Germinal center (tissue), 1 donor: ENCODE measurements around the gene OGG1.

ENCODE experiments used
- DNase-seq: peaks from one replicate; pipeline ENCODE4 v3.0.0; 2012; ENCODE audit warnings: mixed read lengths, low spot score

Gene OGG1

GRCh38 chr3:9786209-9786739 is 36.5 kb downstream of the OGG1 start:
- no peak for DNase-seq

DNA sequence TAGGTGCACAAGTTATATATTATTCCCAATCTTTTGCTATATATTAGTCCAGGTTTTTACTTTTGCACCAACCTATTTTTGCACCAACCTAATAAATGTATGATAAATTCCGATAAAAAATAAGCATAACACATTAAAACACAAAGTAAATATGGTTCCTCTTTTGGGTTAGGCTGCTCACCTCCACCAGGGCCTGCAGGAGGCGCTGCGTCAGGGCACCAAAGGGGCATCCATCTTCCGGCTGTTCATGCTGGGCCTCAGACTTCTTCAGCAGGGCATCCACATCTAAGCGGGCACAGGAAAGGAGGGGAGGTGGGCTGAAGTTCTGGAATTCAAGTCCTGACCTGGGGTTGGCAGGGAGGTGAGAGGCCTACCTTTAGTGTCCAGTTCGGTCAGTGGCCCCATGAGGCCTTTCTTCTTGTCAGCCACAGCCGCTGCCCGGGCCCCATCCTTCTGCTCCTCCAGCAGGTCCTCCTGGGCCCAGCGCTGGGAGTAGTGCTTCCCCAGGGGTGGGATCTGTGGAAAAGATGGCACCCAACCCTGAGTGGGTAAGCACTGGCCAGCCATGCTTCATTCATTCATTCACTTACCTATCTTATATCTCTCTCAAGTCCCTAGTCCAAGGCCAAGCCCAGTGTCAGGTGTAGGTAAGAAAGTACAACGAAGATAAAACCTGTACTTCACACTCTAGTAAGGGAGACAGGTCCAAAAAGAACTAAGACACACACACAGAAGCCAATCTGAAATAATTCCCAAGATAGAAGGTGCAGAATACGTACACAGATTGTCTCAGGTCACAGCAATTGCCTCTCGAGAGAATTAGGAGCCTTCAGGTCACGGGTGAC is 37.3 kb downstream of the OGG1 start:
- no peak for DNase-seq

DNA sequence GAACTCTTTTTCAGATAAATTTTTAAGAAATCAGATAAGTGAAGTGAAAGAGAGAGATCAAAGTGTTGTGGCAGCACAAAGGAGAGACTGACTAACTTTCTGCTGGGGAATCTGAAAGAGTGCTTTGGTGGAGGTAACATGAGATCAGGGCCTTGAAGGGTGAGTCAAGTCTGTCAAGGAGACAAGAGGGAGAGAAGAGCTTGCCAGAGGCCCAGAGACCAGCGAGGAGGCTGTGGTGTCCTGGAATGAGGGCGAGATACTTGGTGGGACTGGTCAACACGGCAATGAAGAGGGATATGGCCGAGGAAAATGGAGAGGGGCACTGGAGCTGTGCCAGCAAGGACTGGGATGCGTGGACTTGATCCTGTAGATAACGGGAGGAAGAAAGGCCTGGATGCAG is 38.0 kb downstream of the OGG1 start:
- DNase-seq = no peak

GRCh38 chr3:9791127-9791526 is 41.4 kb downstream of the OGG1 start:
- DNase-seq = no peak

GRCh38 chr3:9791790-9792404 is 42.1 kb downstream of the OGG1 start:
- DNase-seq = no peak

GRCh38 chr3:9792405-9793160 is 42.8 kb downstream of the OGG1 start, which contains the start of the genes ARPC4 and TADA3:
Gene ARPC4, plus strand, starts transcription at chr3:9793082. Its CDS starts 40 bp downstream, at chr3:9793122.
Gene TADA3, minus strand, starts transcription at chr3:9792473. Its CDS starts 1,007 bp downstream, at chr3:9791466.
- DNase-seq = peak; percentile 89

- no peak for DNase-seq
These were observed 43.5 kb downstream of the OGG1 start for GRCh38 chr3:9793161-9793781.

- DNase-seq = no peak
These were observed 44.6 kb downstream of the OGG1 start for GRCh38 chr3:9794400-9794799.

- DNase-seq = peak; percentile 65
These were observed 45.5 kb downstream of the OGG1 start for GRCh38 chr3:9795207-9795606.

DNA sequence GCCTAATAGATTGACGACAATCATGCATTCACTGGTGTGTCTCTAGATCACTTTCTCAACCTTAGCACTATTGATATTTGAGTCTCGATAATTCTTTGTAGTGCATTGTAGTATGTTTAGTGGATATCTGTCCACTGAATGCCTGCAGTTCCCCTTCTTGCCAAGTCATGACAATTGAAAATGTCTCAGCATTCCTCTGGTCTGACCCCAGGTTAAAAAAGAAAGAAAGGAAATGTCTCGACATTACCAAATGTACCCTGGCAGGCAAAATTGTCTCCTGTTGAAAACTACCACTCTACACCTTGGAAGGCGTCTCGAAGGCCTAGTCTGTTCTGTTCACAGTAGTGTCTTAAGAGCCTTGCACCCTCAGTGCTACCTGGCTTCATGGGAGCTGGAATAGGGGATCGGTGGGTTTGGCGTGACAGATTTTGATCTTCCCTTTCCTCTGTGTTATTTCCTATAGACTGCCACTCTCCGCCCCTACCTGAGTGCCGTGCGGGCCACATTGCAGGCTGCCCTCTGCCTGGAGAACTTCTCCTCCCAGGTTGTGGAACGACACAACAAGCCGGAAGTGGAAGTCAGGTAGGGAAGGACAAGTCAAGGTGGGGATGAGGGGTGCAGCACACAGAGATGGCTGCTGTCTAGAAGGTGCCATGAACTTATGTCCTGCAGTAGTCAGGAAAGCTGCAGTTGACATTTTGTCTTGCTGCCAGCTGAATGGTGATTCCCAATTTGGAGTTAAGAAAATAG is 47.6 kb downstream of the OGG1 start:
- no peak for DNase-seq

DNA sequence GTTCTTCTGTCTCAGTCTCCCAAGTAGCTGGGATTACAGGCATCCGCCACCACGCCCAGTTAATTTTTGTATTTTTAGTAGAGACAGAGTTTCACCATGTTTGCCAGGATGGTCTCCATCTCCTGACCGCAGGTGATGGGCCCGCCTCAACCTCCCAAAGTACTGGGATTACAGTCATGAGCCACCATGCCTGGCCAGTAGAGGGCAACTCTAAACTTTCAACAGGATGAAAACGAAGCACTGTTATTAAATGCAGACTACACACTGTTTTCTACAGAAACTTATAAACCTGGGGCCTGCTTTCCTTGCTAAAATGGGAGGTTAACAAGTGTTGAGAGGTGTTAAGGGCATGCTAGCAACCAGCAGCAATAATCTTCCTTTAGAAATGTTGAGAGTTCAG is 50.8 kb downstream of the OGG1 start:
- no peak for DNase-seq

GRCh38 chr3:9803494-9803893 is 53.7 kb downstream of the OGG1 start:
- DNase-seq = no peak

- no peak for DNase-seq
These were observed 55.2 kb downstream of the OGG1 start for GRCh38 chr3:9804996-9805395.

DNA sequence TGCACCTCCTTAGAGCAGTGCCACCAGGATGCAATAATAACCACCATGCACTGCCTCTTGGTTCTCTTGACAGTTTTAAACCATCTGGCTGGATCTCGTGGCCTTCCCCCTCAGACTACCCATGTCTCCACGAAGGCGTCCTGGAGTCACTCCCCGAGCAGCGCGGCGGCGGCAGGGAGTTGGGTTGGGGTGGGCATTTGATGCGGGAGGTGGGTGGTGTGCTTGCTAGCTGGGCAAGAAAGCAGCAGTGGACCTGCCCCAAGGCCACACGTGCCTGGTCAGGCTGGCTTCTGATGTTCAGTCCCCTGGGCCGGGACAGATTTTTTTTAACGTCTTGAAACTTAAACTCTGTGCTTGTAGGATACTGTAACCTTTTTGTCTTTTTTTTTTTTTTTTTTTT is 56.4 kb downstream of the OGG1 start:
- no peak for DNase-seq
